GM18951 (cell line): ENCODE measurements around the gene SATL1.

Experiments used
- POLR2A ChIP-seq: IDR thresholded peaks from 4 replicates; pipeline ENCODE4 v1.6.1; 2011; ENCODE audit warnings: mild to moderate bottlenecking; ENCODE audit not compliant: insufficient read length, insufficient read depth; ENCODE audit errors: extremely low read depth
- in situ Hi-C: fragments of 300-500 bp; cut with MboI; formaldehyde crosslinking; loops from one replicate; pipeline ENCODE4 v1.12.0; 2022; ENCODE audit warnings: low sequenced_read_pairs, mixed read lengths, inconsistent platforms; ENCODE audit not compliant: unreplicated experiment

The SATL1 gene

DNA sequence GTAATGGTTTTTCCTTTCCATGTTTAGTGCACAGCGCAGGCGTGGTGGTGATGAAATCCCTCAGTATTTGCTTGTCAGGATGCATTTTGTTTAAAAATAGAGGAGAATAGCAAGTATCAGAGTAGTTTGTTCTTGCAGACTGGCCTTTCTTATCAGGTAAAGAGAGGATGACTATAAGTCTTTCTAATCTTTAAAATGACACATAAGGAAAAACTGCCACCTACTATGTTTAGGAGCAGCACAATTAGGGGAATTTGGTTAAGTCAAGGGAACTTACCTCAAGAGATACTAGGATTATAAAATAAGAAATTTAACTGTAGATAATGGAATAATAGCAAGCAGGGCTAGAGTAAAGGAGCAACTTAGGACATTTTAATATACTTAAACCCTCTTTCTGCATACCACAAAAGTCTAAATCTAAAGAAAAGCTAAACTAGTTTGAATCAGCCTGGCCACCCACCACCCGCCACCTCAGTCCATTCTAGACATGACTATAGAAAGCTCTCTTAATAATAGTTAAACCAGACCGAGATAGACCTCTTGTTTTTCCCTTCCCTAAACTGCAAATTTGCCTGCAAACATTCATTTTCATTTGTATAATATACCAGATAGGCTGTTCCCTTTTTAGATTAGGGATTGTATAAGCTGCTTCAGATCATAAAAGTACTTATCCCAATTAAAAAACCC, 177.9 kb downstream of the SATL1 start:
- in situ Hi-C loops, result no loop called here
- TF ChIP-seq POLR2A, result no peak

- in situ Hi-C loops, result no loop called here
- TF ChIP-seq POLR2A, result no peak
Observed at GRCh38 chrX:85052636-85053343, 190.8 kb downstream of the SATL1 start.

DNA sequence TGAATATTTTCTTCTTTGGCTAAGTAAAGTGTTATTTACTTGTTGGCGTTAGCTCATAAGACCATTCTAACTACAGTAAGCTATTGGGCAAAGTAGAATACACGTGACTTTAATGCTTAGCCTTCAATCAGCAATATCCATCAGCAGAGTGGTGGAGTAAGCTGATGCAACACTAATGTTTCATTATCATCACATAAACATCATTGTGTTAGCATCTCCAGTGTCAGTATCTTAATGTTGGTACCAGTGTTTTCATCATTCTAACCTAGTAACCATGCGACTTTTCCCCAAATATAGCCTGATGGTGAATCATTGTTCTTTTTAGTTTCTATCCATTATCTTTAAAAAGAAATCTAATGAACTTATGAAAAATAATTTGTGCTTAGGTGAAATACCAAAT, 191.4 kb downstream of the SATL1 start:
- in situ Hi-C loops, result no loop called here
- TF ChIP-seq POLR2A, result no peak

DNA sequence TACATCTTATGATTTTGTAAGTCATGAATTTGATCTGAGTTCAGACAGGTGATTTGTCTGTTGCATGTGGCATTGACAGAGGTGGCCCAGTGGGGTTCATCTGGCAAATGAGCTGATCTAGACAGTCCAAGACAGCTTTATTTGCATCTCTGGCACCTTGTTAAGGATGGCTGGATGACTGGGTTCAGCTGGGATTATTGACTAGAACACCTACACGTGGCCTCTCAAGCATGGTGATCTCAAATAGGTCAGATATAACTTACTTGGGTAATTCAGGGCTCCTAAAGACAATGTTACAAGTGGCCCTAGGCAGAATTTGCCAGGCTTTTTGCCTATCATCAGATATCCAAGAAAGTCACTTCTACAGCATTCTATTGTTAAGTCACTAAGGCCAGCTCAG, 192.0 kb downstream of the SATL1 start:
- no peak for TF ChIP-seq POLR2A
- in situ Hi-C loops, result no loop called here
